Coronary artery (tissue), 2 donors: ENCODE measurements around the gene CBR3.
"Not testable (repeated sequence)": the region's sequence is repeated elsewhere in the genome, so short reads cannot be mapped to it uniquely, and the experiment has no call there.

Experiments used
- DNase-seq: peaks from one replicate; pipeline ENCODE4 v3.0.0-alpha.2; 2017; ENCODE audit warnings: low spot score
- H3K27ac ChIP-seq, 2 donors: fragments of 200-600 bp; sonication (generic); one replicate each; pipeline ENCODE4 v1.5.1; 2016 to 2019
- H3K4me3 ChIP-seq: fragments of 200-600 bp; sonication (generic); 2 replicates; pipeline ENCODE4 v1.5.1; 2016; ENCODE audit warnings: mild to moderate bottlenecking, moderate library complexity
- CTCF ChIP-seq: fragments of 200-600 bp; sonication (generic); IDR thresholded peaks from one replicate; pipeline ENCODE4 v1.5.1; 2019; ENCODE audit warnings: antibody characterized with exemption

Gene CBR3

GRCh38 chr21:36141513-36141925 is 6.6 kb downstream of the CBR3 start:
- Histone ChIP-seq H3K27ac (no peak overlapping the region), H3K4me3 (no peak overlapping the region)
- no peak for DNase-seq
- peak; percentile 26 for TF ChIP-seq CTCF

GRCh38 chr21:36144233-36144632 is 9.4 kb downstream of the CBR3 start:
- not testable (repeated sequence) for H3K4me3 ChIP-seq, DNase-seq, H3K27ac ChIP-seq

GRCh38 chr21:36145259-36145658 is 10.4 kb downstream of the CBR3 start:
- no peak for TF ChIP-seq CTCF
- Histone ChIP-seq H3K27ac (no peak overlapping the region), H3K4me3 (no peak overlapping the region)
- DNase-seq: no peak

- no peak overlapping the region for H3K27ac ChIP-seq
- no peak overlapping the region for H3K4me3 ChIP-seq
- TF ChIP-seq CTCF: no peak
- no peak for DNase-seq
These were observed 13.0 kb downstream of the CBR3 start for GRCh38 chr21:36147911-36148310.

- no peak for TF ChIP-seq CTCF
- Histone ChIP-seq H3K4me3 (no peak overlapping the region), H3K27ac (no peak overlapping the region)
- no peak for DNase-seq
These were observed 14.0 kb downstream of the CBR3 start for GRCh38 chr21:36148886-36149285.

- no peak for DNase-seq
- no peak for TF ChIP-seq CTCF
- Histone ChIP-seq H3K27ac (peak overlapping the region; percentile 27 to 38), H3K4me3 (no peak overlapping the region)
These were observed 15.2 kb downstream of the CBR3 start for GRCh38 chr21:36149788-36150711.

- TF ChIP-seq CTCF: no peak
- H3K27ac ChIP-seq: peak overlapping the region; percentile 73 to 85
- DNase-seq: no peak
- H3K4me3 ChIP-seq: peak overlapping the region; percentile 94
These were observed 20.9 kb downstream of the CBR3 start for GRCh38 chr21:36155603-36156338.
